ENCODE measurements around the gene MARCHF7.
A peak's percentile ranks its signal among the peaks of the same experiment; 100 is the strongest.
"Not testable (repeated sequence)": the region's sequence is repeated elsewhere in the genome, so short reads cannot be mapped to it uniquely, and the experiment has no call there.

The MARCHF7 gene

DNA sequence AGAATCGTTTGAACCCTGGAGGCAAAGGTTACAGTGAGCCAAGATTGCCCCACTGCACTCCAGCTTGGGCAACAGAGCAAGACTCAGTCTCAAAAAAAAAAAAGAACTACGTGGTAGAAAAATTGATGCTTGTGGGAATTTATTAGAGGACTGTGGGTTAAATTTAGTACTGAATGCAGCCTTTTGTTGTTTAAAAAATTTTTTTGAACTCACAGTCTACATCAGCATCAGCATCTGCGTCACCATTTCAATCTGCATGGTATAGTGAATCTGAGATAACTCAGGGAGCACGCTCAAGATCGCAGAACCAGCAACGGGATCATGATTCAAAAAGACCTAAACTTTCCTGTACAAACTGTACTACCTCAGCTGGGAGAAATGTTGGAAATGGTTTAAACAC is 30.5 kb downstream of the MARCHF7 start:
- no peak overlapping the region for H3K27ac ChIP-seq
- TF ChIP-seq, protein P1, sequence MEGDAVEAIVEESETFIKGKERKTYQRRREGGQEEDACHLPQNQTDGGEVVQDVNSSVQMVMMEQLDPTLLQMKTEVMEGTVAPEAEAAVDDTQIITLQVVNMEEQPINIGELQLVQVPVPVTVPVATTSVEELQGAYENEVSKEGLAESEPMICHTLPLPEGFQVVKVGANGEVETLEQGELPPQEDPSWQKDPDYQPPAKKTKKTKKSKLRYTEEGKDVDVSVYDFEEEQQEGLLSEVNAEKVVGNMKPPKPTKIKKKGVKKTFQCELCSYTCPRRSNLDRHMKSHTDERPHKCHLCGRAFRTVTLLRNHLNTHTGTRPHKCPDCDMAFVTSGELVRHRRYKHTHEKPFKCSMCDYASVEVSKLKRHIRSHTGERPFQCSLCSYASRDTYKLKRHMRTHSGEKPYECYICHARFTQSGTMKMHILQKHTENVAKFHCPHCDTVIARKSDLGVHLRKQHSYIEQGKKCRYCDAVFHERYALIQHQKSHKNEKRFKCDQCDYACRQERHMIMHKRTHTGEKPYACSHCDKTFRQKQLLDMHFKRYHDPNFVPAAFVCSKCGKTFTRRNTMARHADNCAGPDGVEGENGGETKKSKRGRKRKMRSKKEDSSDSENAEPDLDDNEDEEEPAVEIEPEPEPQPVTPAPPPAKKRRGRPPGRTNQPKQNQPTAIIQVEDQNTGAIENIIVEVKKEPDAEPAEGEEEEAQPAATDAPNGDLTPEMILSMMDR (conservative IDR thresholded peaks at IDR 0.05), result no peak

DNA sequence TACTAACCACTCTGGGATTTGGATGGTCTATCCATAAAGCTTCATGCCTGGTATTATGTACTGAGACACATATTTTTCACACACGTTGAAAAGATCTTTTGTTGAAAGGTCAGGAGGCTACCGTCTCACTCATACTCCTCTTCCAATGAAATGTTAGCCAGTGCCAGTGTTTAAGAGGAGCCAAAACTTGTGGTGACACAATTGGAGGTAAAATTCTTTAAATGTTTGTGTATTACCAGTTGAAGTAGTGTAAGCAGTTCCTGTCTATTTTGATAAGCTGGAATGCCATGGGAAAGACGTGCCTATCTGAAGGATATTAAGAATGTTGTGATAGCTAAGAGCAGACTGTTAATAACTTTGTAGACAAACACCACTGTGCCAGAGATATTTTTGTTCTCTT is 32.1 kb downstream of the MARCHF7 start:
- no peak overlapping the region for H3K27ac ChIP-seq

DNA sequence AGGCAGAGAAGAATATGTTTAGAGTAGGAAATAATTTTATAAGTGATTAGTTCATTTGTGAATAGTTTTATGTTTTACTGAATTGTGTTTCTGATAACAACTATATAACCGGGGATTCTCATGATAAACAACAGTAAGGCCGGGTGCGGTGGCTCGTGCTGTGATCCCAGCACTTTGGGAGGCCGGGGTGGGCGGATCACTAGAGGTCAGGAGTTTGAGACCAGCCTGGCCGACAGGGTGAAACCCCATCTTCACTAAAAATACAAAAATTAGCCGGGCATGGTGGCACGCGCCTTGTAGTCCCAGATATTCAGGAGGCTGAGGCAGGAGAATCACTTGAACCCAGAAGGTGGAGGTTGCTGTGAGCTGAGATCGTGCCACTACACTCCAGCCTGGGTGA is 32.9 kb downstream of the MARCHF7 start:
- H3K27ac ChIP-seq, result not testable (repeated sequence)

More for the DNA sequence above, 32.1 kb downstream of the MARCHF7 start:
- TF ChIP-seq, protein P1 (conservative IDR thresholded peaks at IDR 0.05), result no peak

DNA sequence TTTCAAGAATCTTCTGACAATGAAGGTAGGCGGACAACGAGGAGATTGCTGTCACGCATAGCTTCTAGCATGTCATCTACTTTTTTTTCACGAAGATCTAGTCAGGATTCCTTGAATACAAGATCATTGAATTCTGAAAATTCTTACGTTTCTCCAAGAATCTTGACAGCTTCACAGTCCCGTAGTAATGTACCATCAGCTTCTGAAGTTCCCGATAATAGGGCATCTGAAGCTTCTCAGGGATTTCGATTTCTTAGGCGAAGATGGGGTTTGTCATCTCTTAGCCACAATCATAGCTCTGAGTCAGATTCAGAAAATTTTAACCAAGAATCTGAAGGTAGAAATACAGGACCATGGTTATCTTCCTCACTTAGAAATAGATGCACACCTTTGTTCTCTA is 35.8 kb downstream of the MARCHF7 start:
- no peak overlapping the region for H3K27ac ChIP-seq
- TF ChIP-seq, protein P1 (conservative IDR thresholded peaks at IDR 0.05), result no peak

DNA sequence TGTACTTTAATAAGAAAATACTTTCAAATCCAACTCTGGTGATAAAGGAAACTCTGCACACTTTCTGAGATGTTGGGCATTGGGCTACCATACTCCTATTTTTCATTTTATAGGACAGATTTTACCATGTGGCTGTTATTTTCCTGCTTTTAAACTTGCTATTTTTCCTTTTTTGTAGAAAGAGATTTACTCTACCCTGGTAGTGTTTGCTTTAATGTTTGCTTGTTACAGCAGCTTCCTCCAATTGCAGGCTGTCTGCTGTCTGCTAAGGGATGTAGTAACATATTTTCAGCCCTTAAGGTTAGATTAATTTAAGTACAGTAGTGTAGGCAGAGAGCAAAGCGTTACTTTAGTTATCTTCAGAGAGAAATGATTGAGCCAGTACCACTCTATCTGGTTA is 38.6 kb downstream of the MARCHF7 start:
- no peak overlapping the region for H3K27ac ChIP-seq
- TF ChIP-seq, protein P1 (conservative IDR thresholded peaks at IDR 0.05), result no peak

DNA sequence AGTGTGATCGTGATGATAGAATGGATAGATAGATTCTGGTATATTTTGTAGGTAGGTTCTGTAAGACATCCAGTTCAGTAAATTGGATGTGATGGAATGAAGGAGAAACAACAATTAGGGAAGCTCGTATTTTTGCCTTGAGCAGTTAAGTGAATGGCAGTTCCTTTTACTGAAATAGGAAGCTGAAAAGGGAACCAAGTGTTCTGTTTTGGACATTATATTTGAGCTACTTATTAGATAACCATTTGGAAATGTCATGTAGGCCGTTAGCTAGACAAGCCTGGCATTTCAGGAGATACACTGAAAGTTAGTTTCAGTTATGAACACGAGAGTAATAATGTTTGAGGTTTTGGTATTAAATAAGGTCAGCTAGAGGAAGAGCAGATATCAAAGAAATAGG is 41.5 kb downstream of the MARCHF7 start:
- TF ChIP-seq, protein P1 (conservative IDR thresholded peaks at IDR 0.05), result no peak
- H3K27ac ChIP-seq, result no peak overlapping the region

DNA sequence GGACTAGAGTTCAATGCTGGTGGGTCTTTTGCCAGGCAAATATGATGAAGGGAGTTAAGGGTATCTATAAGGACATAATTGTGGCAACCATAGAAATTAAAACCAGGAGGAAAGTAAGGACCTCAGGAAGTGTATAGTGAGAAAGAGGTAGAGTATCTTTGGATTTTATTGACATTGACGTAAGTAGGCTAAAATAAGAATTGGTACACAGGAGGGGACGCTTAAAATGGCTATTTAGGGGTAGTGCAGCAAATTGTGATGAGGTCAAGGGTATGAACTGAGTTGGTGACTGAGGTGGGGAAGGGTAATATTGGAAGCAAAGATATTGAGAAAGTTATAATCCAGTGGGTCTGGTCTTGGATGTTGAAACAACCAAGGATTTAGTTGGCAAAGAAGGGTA is 42.7 kb downstream of the MARCHF7 start:
- TF ChIP-seq, protein P1 (conservative IDR thresholded peaks at IDR 0.05), result no peak
- H3K27ac ChIP-seq, result no peak overlapping the region

DNA sequence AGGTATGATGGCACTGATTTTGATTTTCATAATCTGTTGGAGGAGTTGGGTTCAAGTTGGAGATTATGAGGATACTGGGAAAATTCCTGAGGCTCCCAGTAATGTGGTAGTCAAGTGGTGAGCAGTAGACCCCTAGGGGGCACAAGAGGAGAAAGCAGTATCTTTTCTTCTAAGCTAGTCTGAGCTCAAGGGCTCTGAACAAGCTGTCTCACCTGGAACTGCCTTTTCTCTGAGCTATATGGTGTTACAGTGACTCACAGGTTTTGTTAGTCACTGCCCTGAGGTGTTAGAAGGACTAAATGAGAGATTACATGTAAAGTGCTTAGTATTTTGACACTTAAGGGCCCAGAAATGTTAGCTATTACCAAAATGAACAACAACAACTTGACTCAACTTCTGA is 43.5 kb downstream of the MARCHF7 start:
- TF ChIP-seq, protein P1 (conservative IDR thresholded peaks at IDR 0.05), result peak; percentile 29; the same call in 1 of the 2 replicates
- no peak overlapping the region for H3K27ac ChIP-seq
